NCI-H1105 treated with DMSO at 0.1 percent for 48 hours (cell line): Measurements from ENCODE around the gene TMEM273.

Experiments
- DNase-seq: peaks from one replicate; lab custom pipeline; 2025; lab: John Stamatoyannopoulos, UW

The TMEM273 gene

GRCh38 chr10:49162761-49163310, 25.4 kb downstream of the TMEM273 start:
- DNase-seq = no peak

- DNase-seq = no peak
Measured at GRCh38 chr10:49162063-49162462, 26.1 kb downstream of the TMEM273 start.

- no peak for DNase-seq
Measured at GRCh38 chr10:49161411-49161997, 26.7 kb downstream of the TMEM273 start.

DNA sequence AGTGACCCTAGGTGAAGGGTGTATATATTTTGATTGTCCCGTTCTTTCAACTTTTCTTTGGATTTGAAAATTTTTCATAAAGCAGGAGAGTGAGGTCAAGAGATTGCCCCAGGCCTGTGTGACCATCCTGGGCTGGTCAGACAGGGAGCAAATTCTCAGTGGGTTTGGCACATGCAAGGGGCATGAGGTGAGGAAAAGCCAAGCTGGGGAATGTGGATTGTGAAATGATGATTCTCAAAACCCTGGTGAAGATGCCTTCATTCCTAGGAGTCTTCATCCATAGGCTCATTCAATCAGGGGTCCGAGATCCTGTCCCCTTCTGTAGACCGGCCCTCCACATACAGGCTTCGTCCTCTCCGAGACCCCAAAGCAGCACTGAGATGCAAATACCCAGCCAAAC, 27.4 kb downstream of the TMEM273 start:
- no peak for DNase-seq

DNA sequence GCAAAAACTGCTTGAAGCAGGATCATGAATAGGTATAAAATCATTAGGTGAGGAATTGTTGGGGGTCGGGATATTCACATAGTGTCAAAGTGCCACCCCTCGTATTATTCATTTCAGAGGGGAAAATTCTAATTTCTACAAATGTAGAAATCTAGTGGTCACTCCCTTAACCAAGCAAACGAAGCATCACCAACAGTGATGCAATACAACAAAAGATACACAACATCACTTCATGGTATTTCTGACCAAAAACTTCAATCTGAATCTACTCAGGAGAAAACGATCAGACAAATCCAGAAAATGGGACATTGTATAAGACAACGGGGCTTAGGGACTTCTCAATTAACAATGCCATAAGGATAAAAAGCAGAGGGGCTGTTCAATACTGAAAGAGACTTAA, 28.1 kb downstream of the TMEM273 start:
- DNase-seq = no peak

- no peak for DNase-seq
Measured at GRCh38 chr10:49158915-49159314, 29.3 kb downstream of the TMEM273 start.

GRCh38 chr10:49158404-49158803, 29.8 kb downstream of the TMEM273 start:
- DNase-seq = no peak

GRCh38 chr10:49157229-49157628, 31.0 kb downstream of the TMEM273 start:
- no peak for DNase-seq

DNA sequence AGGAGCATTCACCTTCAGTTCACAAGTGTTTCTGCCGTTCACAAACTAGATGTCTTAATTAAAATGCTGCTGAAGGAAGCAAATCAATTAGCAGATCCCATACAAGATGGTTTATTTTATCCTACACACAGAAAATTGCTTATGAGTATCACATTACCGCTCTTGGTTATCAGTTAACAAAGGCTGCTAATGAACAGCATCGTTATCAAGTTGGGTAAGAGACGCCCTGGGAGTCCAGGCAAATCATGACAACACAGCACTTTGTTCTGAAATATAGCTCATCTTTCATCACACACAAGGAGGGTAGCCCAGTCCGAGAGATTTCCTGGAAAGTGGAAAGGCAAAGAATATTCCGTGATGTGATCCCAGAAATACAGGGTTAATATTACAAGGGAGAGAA, 33.5 kb downstream of the TMEM273 start:
- DNase-seq = no peak

- DNase-seq = no peak
Measured at GRCh38 chr10:49153971-49154370, 34.2 kb downstream of the TMEM273 start.

GRCh38 chr10:49153115-49153514, 35.1 kb downstream of the TMEM273 start:
- DNase-seq = no peak

DNA sequence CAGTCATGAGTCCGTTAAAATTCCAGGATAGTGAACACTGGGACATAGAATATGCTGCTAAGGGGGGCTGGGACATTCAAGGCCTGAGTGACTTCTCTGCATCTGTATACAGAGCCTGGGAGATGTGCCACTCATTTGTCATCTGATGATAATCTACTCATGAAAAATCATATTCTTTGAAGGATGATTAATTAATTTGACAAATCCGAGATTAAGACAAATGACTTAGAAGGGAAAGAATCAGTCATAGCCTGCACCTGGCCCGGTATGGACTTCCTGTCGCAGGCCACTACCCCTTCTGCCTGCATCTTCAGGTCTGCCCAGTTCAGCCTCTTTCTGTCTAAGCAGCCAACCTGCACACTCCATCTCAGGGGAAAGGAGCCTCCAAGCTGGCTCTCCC, 35.5 kb downstream of the TMEM273 start:
- no peak for DNase-seq

DNA sequence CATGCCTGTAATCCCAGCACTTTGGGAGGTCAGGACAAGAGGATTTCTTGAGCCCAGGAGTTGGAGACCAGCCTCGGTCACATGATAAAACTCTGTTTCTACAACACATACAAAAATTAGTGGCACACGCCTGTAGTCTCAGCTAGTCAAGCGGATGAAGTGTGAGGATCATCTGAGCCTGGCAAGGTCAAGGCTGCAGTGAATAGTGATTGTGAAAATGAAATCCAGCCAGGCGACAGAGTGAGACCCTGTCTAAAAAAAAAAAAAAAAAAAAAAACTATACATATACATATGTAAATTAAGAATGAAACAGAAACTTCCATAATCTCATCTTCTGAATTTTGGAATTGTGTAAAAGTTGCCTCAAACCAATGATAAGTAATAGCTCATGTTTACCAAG, 36.2 kb downstream of the TMEM273 start:
- no peak for DNase-seq

DNA sequence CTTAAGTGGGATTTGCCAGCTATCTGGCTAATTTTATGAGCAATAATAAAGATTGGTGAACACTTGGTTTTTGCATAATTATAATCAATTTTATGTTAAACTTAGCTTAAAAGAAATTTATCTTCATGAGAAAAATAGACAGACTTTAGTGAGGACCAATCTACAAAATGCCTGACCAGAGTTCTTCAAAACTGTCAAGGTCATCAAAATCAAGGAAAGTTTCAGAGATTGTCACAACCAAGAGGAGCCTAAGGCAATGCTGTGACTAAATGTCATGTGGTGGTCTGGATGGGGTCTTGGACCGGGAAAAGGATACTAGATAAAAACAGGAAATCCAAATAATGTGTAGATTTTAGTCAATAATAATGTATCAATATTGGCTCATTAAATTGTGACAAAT, 36.7 kb downstream of the TMEM273 start:
- DNase-seq = no peak

DNA sequence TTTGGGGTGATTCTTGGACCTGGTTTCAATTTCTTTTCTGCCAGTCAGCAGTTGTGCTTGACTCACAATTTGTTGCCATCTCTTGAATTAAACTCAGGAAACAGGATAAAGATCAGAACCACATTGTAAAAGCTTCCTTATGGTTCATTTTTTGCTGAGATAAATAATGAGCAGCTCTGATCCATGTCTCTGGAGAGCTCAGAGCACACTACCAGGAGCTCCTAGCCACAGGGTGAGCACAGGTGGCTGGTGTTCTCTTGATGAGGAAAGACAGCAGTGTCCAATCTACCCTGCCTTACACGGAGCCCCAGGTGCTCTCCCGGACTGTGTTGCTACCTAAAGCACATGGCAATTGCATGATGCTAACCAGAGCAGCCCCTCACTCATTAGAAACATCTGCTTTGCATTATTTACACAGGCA, 37.2 kb downstream of the TMEM273 start:
- DNase-seq = no peak

GRCh38 chr10:49150426-49150825, 37.8 kb downstream of the TMEM273 start:
- no peak for DNase-seq

DNA sequence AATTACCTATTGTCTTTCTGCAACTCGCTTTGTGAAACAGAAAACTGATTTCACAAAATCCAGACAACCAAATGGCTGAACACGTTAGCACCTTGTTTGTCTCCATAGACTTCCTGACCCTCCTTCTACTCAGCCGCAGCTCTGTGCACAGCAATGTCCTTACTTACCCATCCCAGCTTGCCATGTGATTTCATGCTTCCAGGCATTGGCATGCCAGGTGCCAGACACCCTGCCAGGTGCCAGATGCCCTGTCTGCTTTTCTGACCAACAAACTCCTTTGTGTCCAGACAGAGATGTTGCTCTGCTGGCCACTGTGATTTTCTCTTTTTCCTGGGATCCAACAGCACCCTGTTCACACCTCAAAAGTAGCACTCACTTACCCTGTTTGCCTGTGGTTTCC, 38.3 kb downstream of the TMEM273 start:
- DNase-seq = no peak

DNA sequence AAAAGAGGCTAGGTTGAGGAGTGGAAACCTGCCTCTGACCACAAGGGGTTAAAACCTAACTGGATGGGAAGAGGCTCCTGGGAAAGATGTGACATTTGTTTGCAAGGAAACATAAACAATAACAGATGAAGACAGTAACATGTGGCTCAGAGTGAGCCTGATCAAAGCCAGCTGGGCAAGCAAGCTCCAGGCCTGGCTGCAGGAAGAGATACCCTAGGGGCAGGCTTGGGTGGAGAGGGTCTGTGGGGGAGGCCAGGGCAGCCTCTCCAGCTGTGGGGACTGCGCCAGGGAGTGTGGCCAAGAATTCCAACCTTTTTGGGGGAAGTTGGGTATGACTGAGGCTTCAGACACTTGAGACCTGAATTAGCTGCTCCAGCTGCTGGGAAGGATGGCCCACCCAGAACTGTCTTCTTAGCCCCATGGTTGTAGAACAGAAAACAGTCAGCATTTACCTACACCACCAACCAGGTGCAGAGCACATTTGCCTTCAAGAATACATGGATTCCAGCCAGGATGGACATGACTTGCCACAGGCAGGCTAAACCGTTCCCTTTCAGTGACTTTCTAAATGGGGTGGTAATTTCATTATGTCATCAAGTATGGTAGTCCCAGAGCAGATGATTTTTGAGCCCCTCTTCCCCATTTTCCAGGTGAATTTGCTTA, 44.0 kb downstream of the TMEM273 start:
- no peak for DNase-seq

GRCh38 chr10:49143249-49143648, 44.9 kb downstream of the TMEM273 start:
- no peak for DNase-seq

DNA sequence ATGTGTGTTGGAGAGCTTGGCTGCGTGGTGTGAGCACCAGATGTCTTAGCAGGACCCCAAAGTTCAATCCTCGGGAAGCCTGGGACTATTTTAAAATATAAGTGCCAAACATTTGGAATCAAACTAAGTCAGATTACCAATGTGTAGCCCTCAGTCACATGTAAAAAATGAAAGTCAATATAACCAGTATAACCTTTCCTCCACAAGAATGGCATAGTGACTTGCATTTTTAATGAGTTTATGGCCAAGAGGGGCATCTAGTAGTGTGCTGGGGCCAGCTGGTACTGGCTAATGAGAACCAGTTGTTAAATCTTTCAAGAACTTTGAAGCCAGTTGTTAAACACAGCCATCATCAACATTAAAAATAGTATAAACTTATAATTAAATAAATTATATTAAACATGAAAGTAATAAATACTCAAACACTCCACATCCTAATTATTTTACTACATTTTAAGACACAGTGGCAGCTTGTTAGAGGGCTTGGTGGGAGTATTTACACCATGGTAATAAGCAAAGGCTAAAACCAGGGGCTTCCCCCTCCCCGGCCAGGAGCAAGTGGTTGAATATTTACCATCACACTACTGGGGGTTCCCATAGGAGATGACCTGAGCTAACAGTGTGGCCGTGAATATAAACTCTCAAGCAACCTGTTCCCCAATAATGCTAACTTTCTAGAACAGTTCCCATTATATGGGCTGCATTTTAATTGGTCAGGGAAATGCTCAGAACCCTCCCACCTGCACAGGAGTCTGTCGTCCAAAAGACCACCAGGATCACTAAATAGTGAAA, 46.5 kb downstream of the TMEM273 start:
- no peak for DNase-seq

- no peak for DNase-seq
Measured at GRCh38 chr10:49140304-49141177, 47.6 kb downstream of the TMEM273 start.

GRCh38 chr10:49139846-49140195, 48.4 kb downstream of the TMEM273 start:
- DNase-seq = no peak
